RWPE2 (cell line): ENCODE results near the gene UBXN2A.
A peak's percentile ranks its signal among the peaks of the same experiment; 100 is the strongest.

Source experiments
- ATAC-seq: fragments of 200-7000 bp; cut with Tn5 transposase; 3 replicates; pipeline ENCODE4 v1.9.1; 2021; ENCODE audit warnings: low read depth
- DNase-seq: peaks from one replicate; pipeline ENCODE4 v3.0.0-alpha.2; 2020; ENCODE audit warnings: low spot score
- H3K27ac ChIP-seq: fragments of 450-650 bp; 2 replicates; pipeline ENCODE4 v1.5.1; 2017; ENCODE audit warnings: mild to moderate bottlenecking; ENCODE audit not compliant: poor library complexity, severe bottlenecking
- H3K27me3 ChIP-seq: fragments of 250-450 bp; sonication (Bioruptor Pico); 2 replicates; pipeline ENCODE4 v1.5.1; 2021; ENCODE audit warnings: mild to moderate bottlenecking, moderate library complexity; ENCODE audit not compliant: insufficient read depth, poor library complexity, severe bottlenecking
- H3K36me3 ChIP-seq: fragments of 250-450 bp; sonication (Bioruptor Pico); 2 replicates; pipeline ENCODE4 v1.5.1; 2020; ENCODE audit warnings: low read depth, mild to moderate bottlenecking, moderate library complexity
- H3K4me1 ChIP-seq: fragments of 250-450 bp; sonication (Bioruptor Pico); 2 replicates; pipeline ENCODE4 v1.5.1; 2021; ENCODE audit warnings: mild to moderate bottlenecking, moderate library complexity; ENCODE audit not compliant: insufficient read depth, poor library complexity, severe bottlenecking
- H3K4me3 ChIP-seq: fragments of 250-450 bp; sonication (Bioruptor Pico); 2 replicates; pipeline ENCODE4 v1.5.1; 2021; ENCODE audit warnings: mild to moderate bottlenecking, moderate library complexity; ENCODE audit not compliant: severe bottlenecking
- H3K9me3 ChIP-seq: fragments of 250-450 bp; sonication (Bioruptor Pico); 2 replicates; pipeline ENCODE4 v1.5.1; 2021; ENCODE audit warnings: mild to moderate bottlenecking, moderate library complexity; ENCODE audit not compliant: severe bottlenecking
- TF ChIP-seq, protein P1 (sequence below): fragments of 450-650 bp; IDR thresholded peaks from one replicate; pipeline ENCODE4 v1.5.1; 2017; ENCODE audit warnings: mild to moderate bottlenecking, moderate library complexity; ENCODE audit not compliant: poor library complexity, severe bottlenecking

Gene UBXN2A

DNA sequence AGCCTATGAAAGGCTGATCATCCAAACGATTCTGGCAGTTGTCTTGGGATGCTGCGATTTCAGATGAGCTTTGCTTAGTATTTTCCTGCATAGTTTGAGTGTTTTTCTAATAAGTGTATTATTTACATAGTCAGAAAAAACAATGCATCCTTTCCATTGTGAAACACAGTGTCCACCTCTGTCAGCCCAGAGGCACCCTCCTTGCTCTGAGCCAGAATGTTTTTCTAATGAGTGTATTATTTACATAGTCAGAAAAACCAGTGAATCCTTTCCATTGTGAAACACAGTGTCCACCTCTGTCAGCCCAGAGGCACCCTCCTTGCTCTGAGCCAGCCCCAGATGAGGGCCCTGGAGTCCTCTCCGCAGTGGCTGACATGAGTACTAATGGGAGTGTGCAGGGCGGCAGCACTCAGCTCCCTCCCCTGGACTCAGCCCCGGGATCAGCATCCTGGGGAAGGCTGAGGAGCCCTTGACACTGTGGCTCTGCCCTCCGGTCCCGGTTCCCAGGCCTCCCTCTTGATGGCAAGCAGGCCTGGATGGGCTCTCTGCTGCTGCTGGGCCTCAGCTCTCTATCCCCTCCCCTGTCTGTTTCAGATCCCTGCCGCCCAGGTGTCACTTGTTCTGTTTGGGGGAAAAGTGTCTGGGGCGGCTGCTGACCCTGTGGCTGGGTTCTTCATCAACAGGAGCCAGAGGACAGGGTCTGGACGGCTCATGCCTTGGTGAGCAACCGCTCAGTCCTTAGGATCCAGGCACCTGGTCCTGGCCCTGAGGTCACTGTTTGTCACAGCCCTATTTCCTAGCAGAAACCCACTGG lies 75.5 kb downstream of the UBXN2A start:
- peak; percentile 96 for ATAC-seq

DNA sequence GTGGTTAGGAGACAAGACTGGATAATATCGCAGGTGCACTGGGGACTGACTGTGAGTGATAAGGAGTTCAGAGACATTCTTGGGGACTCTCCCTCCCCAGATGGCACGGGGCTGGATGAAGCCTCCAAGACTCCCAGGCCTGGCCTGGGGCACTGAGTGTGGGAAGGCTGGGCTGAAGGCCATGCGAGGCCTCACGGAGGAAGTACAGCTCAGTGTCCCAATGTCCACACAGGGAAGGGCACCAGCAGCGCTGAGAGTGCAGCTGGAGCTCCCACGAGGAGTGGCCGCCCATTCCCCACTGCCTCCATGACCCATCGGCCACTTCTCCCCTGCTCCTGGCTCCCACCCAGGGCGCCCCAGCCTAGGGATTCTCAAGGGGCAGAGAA lies 76.1 kb downstream of the UBXN2A start:
- Histone ChIP-seq H3K27ac (peak overlapping the region; percentile 93), H3K4me1 (peaks cover 22% of the 10 kb centered on the region), H3K4me3 (no peak overlapping the region), H3K9me3 (no peaks in the 10 kb centered on the region), H3K27me3 (no peaks in the 10 kb centered on the region), H3K36me3 (no peaks in the 10 kb centered on the region)
- ATAC-seq: no peak
- DNase-seq: no peak
- TF ChIP-seq, protein P1, sequence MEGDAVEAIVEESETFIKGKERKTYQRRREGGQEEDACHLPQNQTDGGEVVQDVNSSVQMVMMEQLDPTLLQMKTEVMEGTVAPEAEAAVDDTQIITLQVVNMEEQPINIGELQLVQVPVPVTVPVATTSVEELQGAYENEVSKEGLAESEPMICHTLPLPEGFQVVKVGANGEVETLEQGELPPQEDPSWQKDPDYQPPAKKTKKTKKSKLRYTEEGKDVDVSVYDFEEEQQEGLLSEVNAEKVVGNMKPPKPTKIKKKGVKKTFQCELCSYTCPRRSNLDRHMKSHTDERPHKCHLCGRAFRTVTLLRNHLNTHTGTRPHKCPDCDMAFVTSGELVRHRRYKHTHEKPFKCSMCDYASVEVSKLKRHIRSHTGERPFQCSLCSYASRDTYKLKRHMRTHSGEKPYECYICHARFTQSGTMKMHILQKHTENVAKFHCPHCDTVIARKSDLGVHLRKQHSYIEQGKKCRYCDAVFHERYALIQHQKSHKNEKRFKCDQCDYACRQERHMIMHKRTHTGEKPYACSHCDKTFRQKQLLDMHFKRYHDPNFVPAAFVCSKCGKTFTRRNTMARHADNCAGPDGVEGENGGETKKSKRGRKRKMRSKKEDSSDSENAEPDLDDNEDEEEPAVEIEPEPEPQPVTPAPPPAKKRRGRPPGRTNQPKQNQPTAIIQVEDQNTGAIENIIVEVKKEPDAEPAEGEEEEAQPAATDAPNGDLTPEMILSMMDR: no peak

More for the DNA sequence above, 75.5 kb downstream of the UBXN2A start:
- TF ChIP-seq, protein P1: no peak
- peak; percentile 78 for DNase-seq
- Histone ChIP-seq H3K9me3 (no peaks in the 10 kb centered on the region), H3K36me3 (no peaks in the 10 kb centered on the region), H3K27me3 (no peaks in the 10 kb centered on the region), H3K4me1 (peaks cover 22% of the 10 kb centered on the region), H3K27ac (peak overlapping the region; percentile 93), H3K4me3 (no peak overlapping the region)

DNA sequence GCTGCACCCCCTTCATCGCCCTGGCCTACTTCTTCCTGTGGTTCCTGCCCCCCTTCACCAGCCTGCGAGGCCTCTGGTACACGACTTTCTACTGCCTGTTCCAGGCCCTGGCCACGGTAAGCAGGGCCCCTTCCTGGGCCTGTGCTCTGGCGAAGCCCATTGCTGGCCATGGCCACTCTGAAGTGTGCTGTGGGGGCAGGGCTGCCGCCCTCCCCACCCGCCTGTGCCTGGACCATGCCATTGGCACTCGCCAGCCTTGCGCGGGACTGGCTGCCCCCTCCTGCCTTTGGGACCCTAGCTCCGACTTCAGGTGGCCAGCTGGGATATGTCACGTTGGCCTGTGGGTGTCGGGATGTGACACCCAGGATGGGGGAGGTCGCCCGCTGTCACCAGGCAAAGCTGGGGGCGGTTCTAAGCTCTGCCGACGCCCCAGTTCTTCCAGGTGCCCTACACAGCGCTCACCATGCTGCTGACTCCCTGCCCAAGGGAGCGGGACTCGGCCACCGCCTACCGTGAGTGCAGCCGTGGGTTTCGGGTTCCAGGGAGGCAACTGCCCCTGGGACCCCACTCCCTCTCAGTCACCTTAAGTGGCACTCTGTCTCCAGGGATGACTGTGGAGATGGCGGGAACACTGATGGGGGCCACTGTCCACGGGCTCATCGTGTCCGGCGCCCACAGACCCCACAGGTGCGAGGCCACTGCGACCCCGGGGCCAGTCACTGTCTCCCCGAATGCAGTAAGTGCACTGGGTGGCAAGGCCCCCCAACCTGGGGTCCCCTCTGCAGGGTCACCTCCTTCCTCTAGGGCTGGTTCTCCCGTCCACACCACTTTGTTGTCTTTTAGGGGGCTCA lies 76.8 kb downstream of the UBXN2A start:
- H3K4me3 ChIP-seq: no peak overlapping the region
- H3K36me3 ChIP-seq: no peaks in the 10 kb centered on the region
- no peaks in the 10 kb centered on the region for H3K9me3 ChIP-seq
- TF ChIP-seq, protein P1: no peak
- DNase-seq (no peak), ATAC-seq (no peak)
- H3K27ac ChIP-seq: peak overlapping the region; percentile 93
- peaks cover 22% of the 10 kb centered on the region for H3K4me1 ChIP-seq
- H3K27me3 ChIP-seq: no peaks in the 10 kb centered on the region

DNA sequence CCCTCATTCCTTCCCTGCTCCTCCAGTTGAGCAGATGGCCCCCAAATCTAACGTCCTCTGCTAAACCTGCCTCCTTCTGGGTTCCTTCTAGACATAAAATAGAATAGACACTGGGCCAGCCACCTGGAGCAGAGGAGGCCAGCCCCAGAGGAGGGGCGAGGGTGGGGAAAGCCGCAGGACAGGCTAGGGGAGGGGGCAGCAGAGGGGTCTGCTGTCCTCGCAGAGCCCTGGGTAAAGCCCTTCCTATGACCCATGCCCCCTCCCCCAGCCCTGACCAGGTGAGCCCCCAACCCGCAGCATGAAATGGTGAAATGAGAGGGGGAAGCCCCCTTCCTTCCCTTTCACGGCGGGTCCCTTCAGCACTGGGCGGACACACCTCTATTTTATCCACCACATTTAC lies 77.4 kb downstream of the UBXN2A start:
- TF ChIP-seq, protein P1: no peak

More for the DNA sequence above, 77.4 kb downstream of the UBXN2A start:
- ATAC-seq: no peak
- DNase-seq: no peak
- H3K36me3 ChIP-seq: no peaks in the 10 kb centered on the region
- H3K4me3 ChIP-seq: no peak overlapping the region
- peaks cover 22% of the 10 kb centered on the region for H3K4me1 ChIP-seq
- no peaks in the 10 kb centered on the region for H3K27me3 ChIP-seq
- no peak overlapping the region for H3K27ac ChIP-seq
- no peaks in the 10 kb centered on the region for H3K9me3 ChIP-seq
